Gastrocnemius medialis (tissue), 4 donors: ENCODE data around the gene P2RY11.

ENCODE experiments used
- POLR2A ChIP-seq, 2 donors: fragments of 450-650 bp; IDR thresholded peaks; one replicate each; pipeline ENCODE4 v1.6.1; 2017; ENCODE audit warnings: antibody characterized with exemption in 2 of 2, mild to moderate bottlenecking in 2 of 2, moderate library complexity in 2 of 2
- TF ChIP-seq, protein P1 (sequence below), 5 experiments: fragments of 450-650 bp in 3 of 5; fragments of 200-600 bp in 2 of 5; sonication (generic) in 2 of 5; IDR thresholded peaks in 4 of 5; conservative IDR thresholded peaks in 1 of 5; 1 replicate in 4 of 5; 2 replicates in 1 of 5; pipeline ENCODE4 v1.5.1; 2016 to 2019; ENCODE audit warnings: antibody characterized with exemption in 5 of 5, mild to moderate bottlenecking in 3 of 5, moderate library complexity in 3 of 5

DNA sequence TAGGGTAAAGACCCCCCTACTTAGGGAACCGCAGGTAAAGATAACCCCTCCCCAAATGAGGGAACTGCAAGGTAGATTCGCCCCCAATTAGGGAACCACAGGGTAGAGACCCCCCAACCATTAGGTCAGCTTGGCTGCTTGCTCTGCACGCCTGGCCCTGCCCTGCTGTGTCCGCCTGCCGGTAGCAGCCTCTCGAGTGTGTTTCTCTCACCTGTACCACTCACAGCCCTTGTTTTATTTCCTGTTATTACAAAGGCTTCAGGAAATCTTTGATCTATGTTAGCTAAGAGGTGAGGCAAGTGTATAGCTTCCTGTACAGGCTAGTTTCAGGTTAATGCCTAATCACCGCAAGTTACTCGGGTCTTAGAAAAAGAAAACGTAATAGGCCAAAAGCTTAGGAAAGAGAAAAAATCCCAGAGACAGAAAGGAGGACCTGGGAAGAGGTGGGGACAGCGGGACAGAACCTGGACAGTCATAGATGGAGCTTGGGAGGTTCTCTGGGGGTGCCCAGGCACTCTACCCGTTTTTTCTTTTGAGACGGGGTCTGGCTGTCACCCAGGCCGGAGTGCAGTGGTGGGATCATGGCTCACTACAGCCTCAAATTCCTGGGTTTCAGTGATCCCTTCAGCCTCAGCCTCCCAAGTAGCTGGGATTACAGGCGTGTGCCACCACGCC is 31.3 kb downstream of the P2RY11 start:
- TF ChIP-seq, protein P1, sequence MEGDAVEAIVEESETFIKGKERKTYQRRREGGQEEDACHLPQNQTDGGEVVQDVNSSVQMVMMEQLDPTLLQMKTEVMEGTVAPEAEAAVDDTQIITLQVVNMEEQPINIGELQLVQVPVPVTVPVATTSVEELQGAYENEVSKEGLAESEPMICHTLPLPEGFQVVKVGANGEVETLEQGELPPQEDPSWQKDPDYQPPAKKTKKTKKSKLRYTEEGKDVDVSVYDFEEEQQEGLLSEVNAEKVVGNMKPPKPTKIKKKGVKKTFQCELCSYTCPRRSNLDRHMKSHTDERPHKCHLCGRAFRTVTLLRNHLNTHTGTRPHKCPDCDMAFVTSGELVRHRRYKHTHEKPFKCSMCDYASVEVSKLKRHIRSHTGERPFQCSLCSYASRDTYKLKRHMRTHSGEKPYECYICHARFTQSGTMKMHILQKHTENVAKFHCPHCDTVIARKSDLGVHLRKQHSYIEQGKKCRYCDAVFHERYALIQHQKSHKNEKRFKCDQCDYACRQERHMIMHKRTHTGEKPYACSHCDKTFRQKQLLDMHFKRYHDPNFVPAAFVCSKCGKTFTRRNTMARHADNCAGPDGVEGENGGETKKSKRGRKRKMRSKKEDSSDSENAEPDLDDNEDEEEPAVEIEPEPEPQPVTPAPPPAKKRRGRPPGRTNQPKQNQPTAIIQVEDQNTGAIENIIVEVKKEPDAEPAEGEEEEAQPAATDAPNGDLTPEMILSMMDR (IDR thresholded peaks at IDR 0.05 in 4 of 5, conservative IDR thresholded peaks at IDR 0.05 in 1 of 5) = no peak
- no peak for TF ChIP-seq POLR2A (IDR thresholded peaks at IDR 0.05)
